ENCODE measurements around the gene TALDO1.

Gene TALDO1

DNA sequence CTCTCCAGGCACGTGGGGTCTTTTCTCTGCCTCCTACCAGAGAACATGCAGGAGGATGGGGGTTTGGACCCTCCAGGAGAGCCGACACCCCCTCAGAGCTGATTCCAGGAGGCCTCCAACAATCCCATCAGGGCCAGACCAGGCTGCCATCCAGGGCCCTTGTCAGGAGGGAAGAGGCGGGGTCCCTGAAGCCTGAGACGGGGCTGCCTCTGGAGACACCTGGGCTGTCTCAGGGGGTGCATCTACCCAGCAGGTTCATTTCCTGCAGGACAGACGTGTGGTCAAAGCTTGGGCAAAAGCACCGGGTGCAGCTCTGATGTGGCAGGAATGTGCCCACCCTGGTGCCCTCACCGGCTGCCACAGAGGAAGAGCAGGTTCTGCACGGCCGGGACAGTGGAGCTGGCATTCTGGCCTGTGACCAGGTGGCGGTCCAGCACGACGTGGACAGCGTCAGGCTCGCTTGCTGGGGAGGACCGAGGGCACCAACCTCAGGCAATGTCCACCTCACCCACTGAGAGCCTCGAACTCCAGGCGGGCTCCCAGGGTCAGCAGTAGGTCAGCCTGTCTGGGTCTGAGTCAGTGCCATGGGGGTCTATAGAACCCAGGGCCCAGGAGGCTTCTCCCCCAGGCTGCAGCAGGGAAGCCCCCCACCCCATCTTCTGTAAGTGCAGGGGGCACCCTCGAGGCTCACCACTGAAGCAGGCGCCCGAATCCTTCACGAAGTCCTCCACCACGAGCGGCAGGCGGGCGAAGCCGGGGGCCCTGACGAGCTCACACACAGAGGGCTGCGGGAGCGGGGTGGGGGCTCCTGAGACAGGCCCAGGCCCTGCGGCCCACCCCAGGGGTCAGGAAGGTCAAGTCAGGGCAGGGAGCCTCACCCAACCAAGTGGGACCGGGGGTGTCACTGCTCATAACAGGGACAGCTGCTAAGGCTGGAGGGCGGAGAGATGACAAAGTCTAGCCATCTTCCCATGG, 23.7 kb downstream of the TALDO1 start:
- no peak for DNase-seq

- DNase-seq: no peak
Observed at GRCh38 chr11:771617-772204, 24.4 kb downstream of the TALDO1 start.

DNA sequence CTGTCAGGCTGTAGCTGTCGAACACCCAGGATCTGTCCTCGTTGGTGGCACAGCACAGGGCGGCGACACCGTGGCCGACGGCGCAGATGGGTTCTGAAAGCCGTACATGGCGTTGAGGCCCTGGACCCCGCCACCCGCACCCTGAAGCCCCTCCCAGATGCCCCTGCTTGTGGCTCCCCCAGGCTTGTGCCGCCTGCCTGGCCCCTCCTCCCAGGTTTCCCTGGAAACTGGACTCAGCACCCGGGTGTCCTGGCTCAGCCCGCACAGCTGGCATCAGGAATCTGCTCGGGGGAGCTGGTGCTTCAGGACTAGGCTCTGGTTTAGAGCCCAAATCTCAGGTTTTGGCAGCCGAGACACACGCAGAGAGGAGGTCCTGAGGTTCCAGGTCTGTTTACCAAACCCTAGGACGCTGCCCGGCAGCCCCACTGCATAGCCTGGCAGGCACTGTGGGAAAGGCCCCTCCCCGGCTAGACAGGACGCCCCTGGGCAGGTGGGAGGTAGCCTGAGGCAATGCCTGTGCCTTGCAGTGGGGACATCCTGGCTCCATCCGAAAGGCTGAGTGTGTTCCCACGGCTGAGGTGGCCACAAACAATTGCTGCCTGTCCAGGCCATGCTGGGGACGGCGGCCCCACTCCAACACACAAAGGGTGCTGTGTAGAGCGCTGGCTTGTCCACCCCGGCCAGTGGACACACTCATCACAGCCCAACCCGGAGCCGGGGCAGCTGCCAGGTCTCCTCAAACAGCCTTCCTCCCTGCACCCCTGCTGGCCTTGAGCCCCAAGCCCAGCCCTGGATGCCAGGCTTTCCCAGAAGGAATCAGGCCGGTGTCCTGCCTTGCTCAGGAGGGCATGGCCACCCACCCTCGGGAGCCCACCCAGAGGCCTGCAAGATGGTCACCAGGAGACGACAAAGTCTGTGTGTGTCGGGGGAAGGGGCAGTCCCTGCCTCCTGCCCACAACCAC, 25.4 kb downstream of the TALDO1 start:
- no peak for DNase-seq

- DNase-seq: no peak
Observed at GRCh38 chr11:773425-773824, 26.2 kb downstream of the TALDO1 start.

- no peak for DNase-seq
Observed at GRCh38 chr11:773830-774229, 26.6 kb downstream of the TALDO1 start.

DNA sequence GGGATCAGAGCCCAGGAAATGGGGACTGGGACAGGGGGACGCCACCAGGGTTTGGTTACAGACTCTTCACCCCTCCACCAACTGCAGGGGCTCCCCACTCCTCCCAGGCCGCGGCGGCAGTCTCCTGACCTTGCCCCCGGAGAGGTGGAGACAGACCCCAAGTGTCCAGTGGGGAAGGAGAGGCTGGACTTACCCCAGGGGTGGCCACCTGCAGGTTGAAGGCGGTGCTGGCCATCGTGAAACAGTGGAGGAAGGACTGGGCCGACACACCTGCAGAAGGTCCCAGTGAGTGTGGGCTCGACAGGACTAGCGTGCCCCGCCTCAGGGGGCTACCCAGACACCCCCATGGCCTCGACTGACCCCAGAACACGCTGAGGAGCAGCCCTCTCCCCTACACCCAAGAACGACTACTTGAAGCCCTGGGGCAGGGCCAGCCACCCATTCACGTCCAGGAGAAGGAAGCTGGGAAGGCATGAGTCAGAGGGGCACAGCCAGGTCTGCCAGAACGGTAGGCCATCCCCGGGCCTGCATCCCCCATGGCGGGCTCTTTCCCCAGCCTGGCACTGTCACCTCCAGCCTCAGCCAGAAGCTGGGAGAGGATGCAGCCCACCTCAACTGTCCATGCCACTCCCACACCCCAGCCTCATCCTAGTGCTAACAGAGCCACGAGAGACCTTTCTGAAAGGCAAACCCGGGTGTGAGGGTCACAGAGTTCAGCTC, 27.8 kb downstream of the TALDO1 start:
- DNase-seq: no peak

DNA sequence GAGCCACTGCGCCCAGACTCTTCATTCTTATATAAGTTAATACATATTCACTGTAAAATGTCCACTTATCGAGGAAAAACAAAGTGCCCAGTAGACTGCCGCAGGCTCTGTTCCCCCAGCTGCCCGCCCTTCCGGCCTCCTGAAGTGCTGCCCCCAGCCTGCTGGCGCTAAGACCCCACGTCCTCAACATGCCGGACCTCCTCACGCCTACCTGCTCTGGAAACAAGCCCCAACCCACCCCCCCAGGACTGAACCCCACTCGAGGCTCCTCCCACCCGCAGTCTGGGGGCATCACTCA, 28.9 kb downstream of the TALDO1 start:
- no peak for DNase-seq

DNA sequence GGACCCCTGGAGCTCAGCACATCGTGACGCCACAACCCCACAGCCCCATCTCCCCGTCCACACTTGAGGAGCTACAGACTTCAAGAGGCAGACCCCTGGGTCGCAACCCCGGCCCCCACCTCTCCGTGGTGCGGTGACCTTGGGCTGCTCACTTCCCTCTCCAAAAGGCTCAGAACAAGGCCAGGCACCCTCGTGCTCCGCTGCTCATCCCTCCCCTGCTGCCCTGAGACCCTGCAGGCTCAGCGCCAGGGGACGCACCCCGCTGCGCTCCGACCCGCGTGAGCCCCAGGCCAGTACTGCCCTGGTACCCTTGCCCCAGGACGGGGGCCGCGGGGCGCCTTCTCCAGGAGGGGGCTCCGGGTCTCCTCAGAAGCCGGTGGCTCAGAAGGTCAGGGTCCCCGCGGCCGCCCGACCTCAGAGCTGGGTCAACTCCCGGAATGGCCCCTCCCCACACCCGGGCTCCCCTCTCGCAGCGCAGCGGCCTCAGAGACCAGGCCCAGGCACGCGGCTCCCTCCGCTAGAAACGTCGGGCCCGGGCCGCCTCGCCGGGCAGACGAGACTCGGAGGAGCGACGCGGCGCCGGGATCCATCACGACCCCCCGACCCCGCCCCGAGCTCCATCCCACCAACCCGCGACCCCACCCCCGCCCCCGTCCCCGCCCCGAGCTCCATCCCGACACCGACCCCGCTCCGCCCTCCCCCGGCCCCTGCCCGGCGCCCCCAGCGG, 29.5 kb downstream of the TALDO1 start:
- DNase-seq: no peak

DNA sequence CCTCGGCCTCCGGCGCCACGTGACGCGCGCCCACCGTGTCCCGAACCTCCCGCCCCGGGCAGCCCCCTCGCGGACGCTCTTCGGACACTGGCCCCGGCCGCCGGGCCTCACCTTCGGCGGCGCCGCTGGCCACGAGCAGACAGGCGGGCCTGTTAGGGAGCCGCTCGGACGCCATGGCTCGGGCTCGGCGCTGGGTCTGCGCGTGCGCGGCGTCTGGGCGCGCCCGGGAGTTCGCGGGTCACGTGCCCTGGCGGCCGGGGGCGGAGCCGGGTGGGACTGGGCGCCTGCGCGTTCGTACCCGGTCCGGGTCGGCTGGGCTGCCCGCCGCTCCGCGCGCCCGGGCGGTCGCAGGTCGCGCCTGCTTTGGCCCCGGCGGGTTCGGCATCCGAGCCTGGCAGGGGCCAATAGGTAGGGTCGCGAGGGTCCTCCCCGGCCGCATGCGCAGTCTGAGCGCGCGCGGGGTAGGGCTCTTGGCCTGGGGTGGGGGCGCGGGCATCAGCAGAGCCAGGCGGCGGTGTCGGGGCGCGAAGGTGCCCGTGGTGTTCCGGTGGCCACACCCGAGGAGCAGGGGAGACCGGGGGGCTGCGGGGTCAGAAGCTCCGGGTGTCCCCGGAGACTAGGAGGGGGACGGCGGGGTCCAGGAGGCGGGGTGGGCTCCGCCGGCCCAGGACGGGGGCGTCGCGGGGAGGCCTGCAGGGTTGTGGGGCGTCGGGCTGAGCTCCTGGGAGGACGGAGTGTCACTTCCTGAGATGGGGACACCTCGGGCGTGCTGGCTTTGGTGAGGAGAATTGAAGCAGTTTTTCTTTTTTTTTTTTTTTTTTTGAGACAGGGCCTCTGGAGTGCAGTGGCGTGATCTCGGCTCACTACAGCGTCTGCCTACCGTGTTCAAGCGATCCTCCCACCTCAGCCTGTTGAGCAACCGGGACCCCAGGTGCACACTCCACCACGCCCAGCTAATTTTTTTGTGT, 30.3 kb downstream of the TALDO1 start, which contains the start of gene GATD1:
Gene GATD1, minus strand, starts transcription at position 200 of the 968 bp plus-strand sequence. Its CDS starts 25 bp downstream, at position 175.
- DNase-seq: peak; percentile 90

DNA sequence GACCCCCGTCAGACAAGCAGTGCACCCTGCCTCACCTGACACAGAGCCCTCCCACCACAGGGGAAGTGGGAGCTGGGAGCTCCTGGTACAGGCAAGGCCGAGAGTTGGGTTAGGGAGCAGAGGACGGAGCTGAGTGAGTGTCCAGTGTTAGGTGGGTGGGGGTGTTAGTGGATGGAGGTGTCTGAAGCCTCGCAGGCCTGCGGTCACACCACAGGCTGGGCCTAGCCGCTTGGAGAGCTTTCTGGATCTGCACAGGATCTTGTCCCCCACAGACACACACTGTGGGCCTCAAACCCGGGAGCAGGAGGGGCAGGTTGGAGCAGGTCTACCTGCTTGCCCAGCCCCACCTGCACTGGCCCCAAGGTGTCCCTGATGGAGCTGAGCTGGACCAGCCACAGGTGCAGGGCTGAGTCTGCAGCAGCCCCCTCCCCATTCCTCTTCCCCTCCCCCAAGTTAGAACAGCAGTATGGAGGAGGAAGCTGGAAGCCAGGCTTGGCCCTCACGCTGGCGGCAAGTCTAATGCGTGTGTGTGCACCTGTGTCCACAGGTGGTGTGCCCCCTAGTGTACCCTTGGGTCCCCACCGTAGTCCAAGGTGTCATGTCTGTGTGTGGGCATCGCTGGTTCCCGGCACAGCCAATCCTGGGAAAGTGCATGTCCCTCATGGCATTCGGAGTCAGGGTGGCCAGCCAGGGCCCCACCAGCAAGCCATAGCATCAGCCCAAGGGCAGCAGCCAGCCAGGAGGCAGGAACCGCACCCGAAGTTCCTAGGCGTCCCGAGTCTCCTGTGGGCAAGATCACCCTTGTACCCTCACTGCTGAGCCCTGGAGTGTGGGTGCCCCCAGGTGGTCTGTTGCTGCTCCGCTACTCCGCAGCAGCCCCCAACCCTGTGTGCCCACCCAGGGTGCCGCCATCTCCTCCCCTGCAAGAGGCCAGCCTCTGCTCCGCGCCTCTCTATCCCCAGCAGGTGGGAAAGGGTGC, 32.0 kb downstream of the TALDO1 start:
- DNase-seq: no peak

- no peak for DNase-seq
Observed at GRCh38 chr11:779955-780532, 32.8 kb downstream of the TALDO1 start.

DNA sequence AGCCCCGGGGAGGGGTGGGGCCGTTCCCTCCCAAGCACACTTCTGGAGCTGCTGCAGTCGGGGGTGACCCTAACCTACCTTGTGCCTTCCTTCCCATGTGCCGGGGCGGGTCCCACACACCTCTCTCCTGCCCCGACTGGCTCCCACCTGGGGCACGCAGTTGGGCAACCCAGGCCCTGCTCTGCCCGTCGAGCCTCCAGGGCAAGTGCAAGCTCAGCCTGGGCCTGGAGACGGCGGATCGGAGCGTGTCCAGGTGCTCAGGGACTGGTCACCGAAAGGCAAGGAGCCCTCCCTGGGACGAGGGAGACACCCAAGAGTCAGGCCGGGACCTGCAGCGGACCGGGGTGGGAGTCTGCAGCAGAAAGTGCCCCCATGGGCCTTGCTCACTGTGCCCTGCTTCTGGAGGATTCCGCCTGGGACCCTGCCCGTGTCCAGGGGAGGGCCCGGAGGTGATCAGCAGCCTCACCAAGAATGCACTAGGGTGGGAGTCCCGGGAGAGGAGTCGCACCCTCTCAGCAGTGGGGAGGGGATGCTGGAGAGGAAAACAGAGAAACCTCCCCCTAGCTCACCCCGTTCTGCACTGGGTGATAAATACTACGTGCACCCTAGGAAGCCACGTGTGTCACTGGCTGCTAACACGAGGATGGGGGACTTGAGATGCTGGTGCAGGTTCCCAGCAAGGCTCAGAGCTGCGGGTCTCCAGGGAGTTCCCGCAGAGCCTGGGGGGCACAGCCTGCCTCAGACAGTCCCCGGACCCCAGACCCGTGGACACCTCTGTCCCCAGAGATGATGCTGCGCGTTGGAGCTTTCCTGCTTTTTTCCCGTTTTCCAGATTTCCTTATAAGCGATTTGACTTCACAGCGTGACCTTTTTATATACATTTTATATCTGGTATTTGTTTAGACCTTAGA, 35.3 kb downstream of the TALDO1 start:
- no peak for DNase-seq

DNA sequence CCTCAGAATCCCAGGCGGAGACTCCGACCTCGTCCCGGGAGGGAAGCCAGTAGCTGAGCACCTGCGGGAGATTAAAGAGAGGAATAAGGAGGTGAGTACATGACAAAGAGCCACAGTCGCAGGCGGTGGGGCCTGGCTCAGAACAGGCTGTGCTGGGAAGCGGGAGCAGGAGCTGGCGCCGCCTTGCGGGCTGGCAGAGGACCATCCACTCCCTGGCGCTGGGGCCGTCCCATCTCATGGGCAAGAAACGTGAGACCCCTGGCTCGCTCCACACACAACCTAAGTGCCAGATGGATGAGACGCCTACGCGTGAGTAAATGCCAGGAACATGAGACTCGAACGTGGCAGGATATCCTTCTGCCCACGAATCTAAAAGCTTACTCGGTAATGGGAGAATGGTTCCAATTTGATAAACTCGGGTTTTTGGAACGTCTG, 36.3 kb downstream of the TALDO1 start:
- no peak for DNase-seq

DNA sequence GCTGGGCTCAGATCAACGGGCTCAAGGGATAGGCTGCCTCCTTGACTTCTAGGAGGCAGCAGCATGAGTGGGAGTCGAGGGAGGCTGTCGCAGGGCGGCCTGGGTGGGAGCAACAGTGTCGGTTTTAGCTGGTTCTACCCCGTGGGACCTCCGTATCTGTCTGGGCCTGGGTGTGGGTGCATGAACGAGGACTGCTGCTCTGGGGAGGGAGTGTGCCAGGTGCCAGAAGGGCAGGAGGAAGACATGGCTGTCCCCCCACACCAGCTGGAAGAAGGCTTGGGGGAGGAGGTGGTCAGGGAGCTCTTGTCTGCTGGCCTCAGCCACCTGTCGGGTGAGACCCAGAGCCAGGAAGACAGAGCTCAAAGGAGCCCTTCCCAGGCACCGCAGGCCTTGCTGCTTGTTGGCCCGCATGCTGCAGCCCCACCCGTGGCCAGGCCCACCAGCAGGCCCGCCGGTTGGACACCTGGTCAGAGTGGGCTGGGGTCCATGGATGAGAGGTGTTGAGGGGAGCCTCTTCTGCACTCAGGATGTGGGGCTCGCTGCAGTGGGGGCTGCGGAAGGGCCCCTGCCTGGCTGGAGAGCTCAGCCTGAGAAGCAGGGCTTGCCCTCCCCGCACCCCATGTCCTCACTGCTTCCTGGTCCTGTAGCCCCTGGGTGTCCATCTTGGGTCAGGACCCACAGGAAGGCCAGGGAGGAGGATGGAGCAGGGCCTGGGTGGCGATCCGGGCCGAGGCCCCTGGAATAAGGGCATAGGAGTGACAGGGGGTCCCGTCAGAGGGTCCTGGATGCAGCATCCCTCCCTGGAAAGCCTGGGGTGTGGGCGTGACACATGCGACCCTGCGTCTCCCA, 39.2 kb downstream of the TALDO1 start:
- DNase-seq: no peak

DNA sequence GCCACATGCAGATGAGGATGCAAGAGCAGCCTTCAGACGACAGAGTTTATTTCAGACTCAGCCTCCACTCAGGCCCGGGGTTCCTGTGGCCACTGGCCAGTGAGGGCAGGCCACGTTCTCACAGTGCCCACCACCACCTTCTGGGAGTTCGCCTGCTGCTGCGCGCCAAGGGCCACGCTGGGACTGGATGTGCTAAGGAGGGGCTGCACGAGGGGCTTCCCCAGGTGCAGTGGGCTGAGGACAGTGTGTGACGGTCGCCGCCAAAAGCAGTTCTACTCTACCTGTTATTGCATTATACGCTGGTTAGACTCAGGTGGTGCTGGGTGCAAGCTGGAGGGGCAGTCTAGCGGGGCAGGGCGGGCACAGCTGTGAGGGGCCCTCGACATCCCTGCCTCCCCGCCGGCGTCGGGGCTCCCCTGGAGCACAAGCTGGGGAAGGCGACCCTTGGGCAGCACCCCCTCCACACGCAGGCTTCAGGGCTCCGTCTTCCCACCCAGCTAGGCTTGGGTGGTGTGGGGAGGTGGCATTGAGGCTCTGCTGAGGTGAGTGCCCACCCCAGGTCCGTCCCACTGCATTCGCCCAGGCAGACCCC, 39.9 kb downstream of the TALDO1 start:
- DNase-seq: no peak

DNA sequence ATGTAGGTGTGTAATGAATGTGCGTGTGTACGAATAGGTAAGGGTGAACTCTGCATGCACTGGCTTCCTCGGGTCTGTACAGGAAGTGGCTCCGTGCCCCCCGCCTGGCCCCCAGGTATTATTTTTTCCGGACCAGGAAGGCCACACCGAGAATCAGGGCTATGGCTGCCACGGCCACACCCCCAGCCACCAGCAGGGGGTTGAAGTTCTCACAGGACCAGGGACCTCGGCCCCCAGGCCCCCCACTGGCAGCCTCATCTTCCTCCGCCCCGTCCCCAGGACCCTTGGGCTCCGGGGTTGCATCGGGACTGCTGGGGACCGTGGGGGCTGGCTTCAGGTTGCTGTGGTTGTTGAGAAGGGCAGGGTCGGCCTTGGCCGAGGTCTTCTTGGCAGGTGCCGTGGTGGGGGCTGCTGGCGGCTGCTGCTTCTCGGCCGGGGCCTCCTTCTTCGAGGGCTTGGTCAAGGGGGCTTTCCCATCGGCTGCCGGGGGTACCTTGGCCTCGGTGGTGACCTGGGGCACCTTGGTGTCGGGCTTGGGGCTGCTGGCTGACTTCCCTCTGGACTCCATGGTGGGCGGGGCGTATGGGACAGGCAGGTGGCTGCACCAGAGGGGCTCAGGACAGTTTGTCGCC, 40.9 kb downstream of the TALDO1 start:
- DNase-seq: no peak

Measured in activated CD4-positive, alpha-beta T cell treated with anti-CD3 and anti-CD28 coated beads, Interleukin-2, amount 50 U/mL, for 4 hours (primary cell).